Testis (tissue), 3 donors: ENCODE data around the gene CELF4. TPM values are rescaled to one million over a fixed set of nuclear protein-coding genes. Genes with fewer than 3 reads are reported as not detected.

Experiments
- DNase-seq: peaks from one replicate; pipeline ENCODE4 v3.0.0-alpha.2; 2019
- H3K27ac ChIP-seq, 2 donors: fragments of 200-600 bp; sonication (generic); one replicate each; pipeline ENCODE4 v1.5.1; 2019
- H3K27me3 ChIP-seq: fragments of 200-600 bp; sonication (generic); one replicate; pipeline ENCODE4 v1.5.1; 2019
- H3K36me3 ChIP-seq: fragments of 200-600 bp; sonication (generic); one replicate; pipeline ENCODE4 v1.5.1; 2017; ENCODE audit warnings: low read depth; ENCODE audit errors: missing control alignments
- H3K4me1 ChIP-seq: fragments of 200-600 bp; sonication (generic); one replicate; pipeline ENCODE4 v1.5.1; 2019
- H3K4me3 ChIP-seq, 2 donors: fragments of 200-600 bp; sonication (generic); one replicate each; pipeline ENCODE4 v1.5.1; 2017 to 2019
- H3K9me3 ChIP-seq: fragments of 200-600 bp; sonication (generic); one replicate; pipeline ENCODE4 v1.5.1; 2017
- POLR2A ChIP-seq: fragments of 450-650 bp; IDR thresholded peaks from one replicate; pipeline ENCODE4 v1.6.1; 2017; ENCODE audit warnings: antibody characterized with exemption, mild to moderate bottlenecking, moderate library complexity
- whole genome bisulfite sequencing, 2 donors: methylation state at CpG; one replicate each; pipeline ENCODE4 v1.1.5; 2018; 5-methylcytosine and 5-hydroxymethylcytosine counted together
- intact Hi-C: fragments of 100-400 bp; cut with DNase I; formaldehyde crosslinking; loops from one replicate; pipeline ENCODE4 v1.15.1; 2023; ENCODE audit warnings: low total_unique reads
- polyA plus RNA-seq: library from polyadenylated mRNA; stranded (reverse); fragments of 350-450 nt; fragmentation: Illumina TruSeq; extraction: RNeasy Lipid Tissue Mini Kit (QIAGEN cat#74804); gene quantifications from one replicate; pipeline ENCODE4 v1.2.3, GENCODE V29; 2014; ENCODE audit warnings: low read depth, low replicate concordance; ENCODE audit not compliant: insufficient read depth
- total RNA-seq, 2 donors: library from RNA; depleted of rRNA; stranded (reverse); fragments of >200 nt; gene quantifications; one replicate each; pipeline ENCODE4 v1.2.3, GENCODE V29; 2016
- TF ChIP-seq, protein P1 (sequence below), 3 experiments: fragments of 450-650 bp in 2 of 3; fragments of 200-600 bp in 1 of 3; sonication (generic) in 1 of 3; IDR thresholded peaks; one replicate each; pipeline ENCODE4 v1.5.1; 2016 to 2019; ENCODE audit warnings: antibody characterized with exemption in 3 of 3, mild to moderate bottlenecking in 2 of 3, moderate library complexity in 1 of 3

Gene CELF4
- total and polyA plus RNA-seq, 3 donors from 2014 or later, result 3.9 to 6.3 (median 4.8) TPM

DNA sequence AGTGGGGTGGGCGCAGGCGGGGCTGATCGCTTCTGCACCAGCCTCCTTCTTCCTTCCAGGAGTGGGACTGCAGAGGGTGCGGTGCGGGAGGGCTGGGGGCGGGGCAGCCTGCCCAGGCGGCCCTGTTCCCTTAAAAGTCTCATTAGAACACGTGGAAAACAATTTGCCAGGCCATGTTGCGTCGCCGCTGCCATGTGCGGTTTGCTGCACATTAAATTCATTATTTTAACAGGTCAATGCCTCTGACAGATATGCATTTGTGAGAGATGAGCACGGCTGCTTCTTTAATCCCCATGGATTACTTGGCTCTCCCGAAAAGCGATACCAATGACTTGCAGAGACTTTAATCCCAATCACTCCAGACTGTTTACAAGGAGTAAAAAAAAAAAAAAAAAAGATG, 139.0 kb downstream of the CELF4 start:
- intact Hi-C loops, result no loop called here
- TF ChIP-seq, protein P1, sequence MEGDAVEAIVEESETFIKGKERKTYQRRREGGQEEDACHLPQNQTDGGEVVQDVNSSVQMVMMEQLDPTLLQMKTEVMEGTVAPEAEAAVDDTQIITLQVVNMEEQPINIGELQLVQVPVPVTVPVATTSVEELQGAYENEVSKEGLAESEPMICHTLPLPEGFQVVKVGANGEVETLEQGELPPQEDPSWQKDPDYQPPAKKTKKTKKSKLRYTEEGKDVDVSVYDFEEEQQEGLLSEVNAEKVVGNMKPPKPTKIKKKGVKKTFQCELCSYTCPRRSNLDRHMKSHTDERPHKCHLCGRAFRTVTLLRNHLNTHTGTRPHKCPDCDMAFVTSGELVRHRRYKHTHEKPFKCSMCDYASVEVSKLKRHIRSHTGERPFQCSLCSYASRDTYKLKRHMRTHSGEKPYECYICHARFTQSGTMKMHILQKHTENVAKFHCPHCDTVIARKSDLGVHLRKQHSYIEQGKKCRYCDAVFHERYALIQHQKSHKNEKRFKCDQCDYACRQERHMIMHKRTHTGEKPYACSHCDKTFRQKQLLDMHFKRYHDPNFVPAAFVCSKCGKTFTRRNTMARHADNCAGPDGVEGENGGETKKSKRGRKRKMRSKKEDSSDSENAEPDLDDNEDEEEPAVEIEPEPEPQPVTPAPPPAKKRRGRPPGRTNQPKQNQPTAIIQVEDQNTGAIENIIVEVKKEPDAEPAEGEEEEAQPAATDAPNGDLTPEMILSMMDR (IDR thresholded peaks at IDR 0.05), result no peak
- TF ChIP-seq POLR2A, result no peak
- whole genome bisulfite sequencing, 2 donors, result 87 to 93% methylated on average over 15 of the region's 15 CpGs
- H3K36me3 ChIP-seq, result no peaks in the 10 kb centered on the region
- no peaks in the 10 kb centered on the region for H3K4me1 ChIP-seq
- no peaks in the 10 kb centered on the region for H3K27me3 ChIP-seq
- DNase-seq, result no peak
- no peak overlapping the region for H3K27ac ChIP-seq
- no peaks in the 10 kb centered on the region for H3K9me3 ChIP-seq
- no peak overlapping the region for H3K4me3 ChIP-seq

DNA sequence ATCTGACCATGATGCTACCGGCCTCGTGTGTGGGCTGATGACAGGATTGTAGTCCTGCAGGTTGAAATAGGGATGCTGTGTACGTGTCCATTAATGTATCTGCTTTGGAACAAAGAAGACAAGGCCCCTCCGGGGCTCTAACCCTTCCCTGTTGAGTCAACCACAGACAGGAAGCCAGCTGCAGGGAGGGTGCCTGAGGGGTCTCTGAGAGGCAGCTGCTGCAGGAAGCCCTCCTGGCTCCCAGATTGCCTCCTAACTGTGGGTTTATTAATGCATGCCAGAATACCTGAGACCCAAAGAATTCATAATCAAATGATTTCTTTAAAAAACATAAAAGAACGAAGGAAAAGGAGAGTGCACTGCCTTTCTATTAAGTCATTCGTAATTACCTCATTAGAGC, 140.4 kb downstream of the CELF4 start:
- Histone ChIP-seq H3K27me3 (no peaks in the 10 kb centered on the region), H3K36me3 (no peaks in the 10 kb centered on the region), H3K4me3 (no peak overlapping the region), H3K4me1 (no peaks in the 10 kb centered on the region), H3K9me3 (no peaks in the 10 kb centered on the region), H3K27ac (no peak overlapping the region)
- no peak for TF ChIP-seq POLR2A
- TF ChIP-seq, protein P1 (IDR thresholded peaks at IDR 0.05), result no peak
- no peak for DNase-seq
- 80 to 93% methylated on average over 6 of the region's 6 CpGs for WGBS, 2 donors
- intact Hi-C loops, result no loop called here

DNA sequence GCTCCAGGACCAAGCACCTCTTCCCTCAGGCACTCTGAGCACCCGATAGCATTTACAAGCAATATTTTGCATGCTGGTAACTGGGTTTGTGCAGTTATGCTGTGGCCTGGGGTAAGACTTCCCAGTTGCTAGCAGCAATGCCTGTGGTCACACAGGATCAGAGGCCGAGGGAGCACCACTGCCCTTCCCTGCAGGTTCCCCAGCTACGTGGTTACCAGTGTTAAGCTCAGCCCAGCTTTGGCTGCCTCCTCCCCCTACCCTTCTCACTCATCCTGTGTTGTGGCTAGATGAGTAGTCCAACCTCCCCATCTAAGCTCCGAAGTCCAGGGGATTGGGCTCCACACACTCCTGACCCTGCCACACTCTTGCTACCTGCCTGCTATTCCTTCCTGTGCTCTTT, 141.1 kb downstream of the CELF4 start:
- intact Hi-C loops, result no loop called here
- Histone ChIP-seq H3K9me3 (no peaks in the 10 kb centered on the region), H3K27me3 (no peaks in the 10 kb centered on the region), H3K4me1 (no peaks in the 10 kb centered on the region), H3K36me3 (no peaks in the 10 kb centered on the region), H3K27ac (no peak overlapping the region), H3K4me3 (no peak overlapping the region)
- 85 to 90% methylated on average over 4 of the region's 4 CpGs for WGBS, 2 donors
- TF ChIP-seq, protein P1 (IDR thresholded peaks at IDR 0.05), result no peak
- no peak for TF ChIP-seq POLR2A
- DNase-seq, result no peak

DNA sequence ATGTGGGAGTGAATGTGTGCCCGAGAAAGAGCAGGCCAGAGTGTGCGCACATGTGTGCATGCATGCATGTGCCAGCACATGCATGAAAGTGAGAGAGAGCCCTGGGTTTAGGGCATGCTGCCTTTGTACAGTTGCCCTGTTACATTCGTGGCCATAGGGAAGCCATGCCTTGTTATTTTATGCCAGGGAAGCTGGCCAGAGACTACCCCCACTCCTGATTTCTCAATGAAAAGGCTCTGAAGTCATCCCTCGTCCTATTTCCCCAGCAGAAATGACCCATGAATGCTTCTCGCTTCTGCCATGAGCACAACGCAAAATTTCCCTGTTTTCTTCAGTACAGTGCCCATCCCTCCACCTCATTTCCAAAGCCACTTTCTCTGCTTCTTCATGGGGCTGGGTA, 143.0 kb downstream of the CELF4 start:
- no peak for DNase-seq
- intact Hi-C loops, result no loop called here
- 80 to 82% methylated on average over 6 of the region's 6 CpGs for WGBS, 2 donors
- Histone ChIP-seq H3K9me3 (no peaks in the 10 kb centered on the region), H3K27me3 (no peaks in the 10 kb centered on the region), H3K4me3 (no peak overlapping the region), H3K4me1 (no peaks in the 10 kb centered on the region), H3K36me3 (no peaks in the 10 kb centered on the region), H3K27ac (no peak overlapping the region)
- no peak for TF ChIP-seq POLR2A
- TF ChIP-seq, protein P1 (IDR thresholded peaks at IDR 0.05), result no peak

DNA sequence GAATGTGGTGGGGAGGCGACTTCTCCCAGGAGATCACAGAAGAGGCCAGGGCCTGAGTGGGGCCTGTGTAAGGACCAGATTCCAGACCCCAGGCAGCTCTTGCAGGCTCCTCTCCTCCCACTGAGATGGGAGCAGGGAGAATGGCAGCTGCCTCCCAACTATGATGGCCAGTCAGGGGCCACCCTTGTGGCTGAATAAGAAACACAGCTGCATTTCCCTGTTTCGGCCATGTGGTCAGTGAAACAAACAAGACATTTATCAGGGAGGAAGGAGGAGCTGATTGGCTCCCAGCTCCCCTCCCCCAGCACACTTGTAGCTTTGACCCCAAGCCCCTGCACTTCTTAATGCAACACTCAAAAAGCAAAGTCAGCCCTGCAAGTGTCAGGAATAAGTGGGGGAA, 143.5 kb downstream of the CELF4 start:
- intact Hi-C loops, result no loop called here
- WGBS, 2 donors, result 80% methylated on average over 2 of the region's 2 CpGs
- Histone ChIP-seq H3K27me3 (no peaks in the 10 kb centered on the region), H3K4me3 (no peak overlapping the region), H3K36me3 (no peaks in the 10 kb centered on the region), H3K4me1 (no peaks in the 10 kb centered on the region), H3K9me3 (no peaks in the 10 kb centered on the region), H3K27ac (no peak overlapping the region)
- no peak for DNase-seq
- TF ChIP-seq POLR2A, result no peak
- TF ChIP-seq, protein P1 (IDR thresholded peaks at IDR 0.05), result no peak
